Suprapubic skin (tissue), 4 donors: ENCODE results near the gene WDR3. TPM values are rescaled to one million over a fixed set of nuclear protein-coding genes. Genes with fewer than 3 reads are reported as not detected.
"Not testable (repeated sequence)": the region's sequence is repeated elsewhere in the genome, so short reads cannot be mapped to it uniquely, and the experiment has no call there.

Experiments used
- DNase-seq, 2 donors: peaks; one replicate each; pipeline ENCODE4 v3.0.0-alpha.2; 2019; ENCODE audit warnings: low spot score in 2 of 2
- H3K27ac ChIP-seq: fragments of 200-600 bp; sonication (generic); one replicate; pipeline ENCODE4 v1.5.1; 2019
- H3K27me3 ChIP-seq: fragments of 200-600 bp; sonication (generic); one replicate; pipeline ENCODE4 v1.5.1; 2019
- H3K36me3 ChIP-seq: fragments of 200-600 bp; sonication (generic); one replicate; pipeline ENCODE4 v1.5.1; 2019
- H3K4me1 ChIP-seq: fragments of 200-600 bp; sonication (generic); one replicate; pipeline ENCODE4 v1.5.1; 2019
- H3K4me3 ChIP-seq: fragments of 200-600 bp; sonication (generic); one replicate; pipeline ENCODE4 v1.5.1; 2019; ENCODE audit warnings: mild to moderate bottlenecking
- H3K9me3 ChIP-seq: fragments of 200-600 bp; sonication (generic); one replicate; pipeline ENCODE4 v1.5.1; 2019
- CTCF ChIP-seq, 2 donors: fragments of 200-600 bp in 1 of 2; fragments of 450-650 bp in 1 of 2; sonication (generic) in 1 of 2; IDR thresholded peaks; one replicate each; pipeline ENCODE4 v1.5.1; 2016 to 2019; ENCODE audit warnings: antibody characterized with exemption in 2 of 2, mild to moderate bottlenecking in 1 of 2, moderate library complexity in 1 of 2
- EP300 ChIP-seq: sonication (generic); formaldehyde crosslinking; IDR thresholded peaks from one replicate; pipeline ENCODE4 v1.6.1; 2017; ENCODE audit warnings: antibody characterized with exemption
- POLR2A ChIP-seq, 2 donors: fragments of 450-650 bp; IDR thresholded peaks; one replicate each; pipeline ENCODE4 v1.6.1; 2017; ENCODE audit warnings: antibody characterized with exemption in 2 of 2, mild to moderate bottlenecking in 2 of 2, moderate library complexity in 2 of 2
- POLR2AphosphoS5 ChIP-seq, 3 donors: sonication (generic); formaldehyde crosslinking; IDR thresholded peaks; one replicate each; pipeline ENCODE4 v1.6.1; 2017; ENCODE audit warnings: antibody characterized with exemption in 3 of 3
- WGBS: methylation state at CpG from one replicate; pipeline ENCODE4 v1.1.5; 2018; 5-methylcytosine and 5-hydroxymethylcytosine counted together
- total RNA-seq, 4 donors: library from RNA; depleted of rRNA; stranded (reverse); fragments of >200 nt; gene quantifications; one replicate each; pipeline ENCODE4 v1.1.0, GENCODE V29; 2016

Gene WDR3
- total RNA-seq, 4 donors from 2014 or later = 13.1 to 24.5 (median 16.1) TPM

- no peak for DNase-seq
- H3K36me3 ChIP-seq = peaks cover 62% of the 10 kb centered on the region
- TF ChIP-seq POLR2A (IDR thresholded peaks at IDR 0.05) (no peak), POLR2AphosphoS5 (IDR thresholded peaks at IDR 0.05) (no peak), EP300 (no peak), CTCF (IDR thresholded peaks at IDR 0.05) (no peak)
- H3K9me3 ChIP-seq = no peaks in the 10 kb centered on the region
- 87% methylated on average over 3 of the region's 3 CpGs for WGBS
- no peaks in the 10 kb centered on the region for H3K27me3 ChIP-seq
- no peaks in the 10 kb centered on the region for H3K4me1 ChIP-seq
- no peak overlapping the region for H3K4me3 ChIP-seq
- H3K27ac ChIP-seq = no peak overlapping the region
These were observed 25.1 kb upstream of the WDR3 start for GRCh38 chr1:117904485-117904884.

GRCh38 chr1:117905019-117905418 is 24.5 kb upstream of the WDR3 start:
- Histone ChIP-seq H3K27ac (no peak overlapping the region), H3K27me3 (no peaks in the 10 kb centered on the region), H3K9me3 (no peaks in the 10 kb centered on the region), H3K36me3 (peaks cover 68% of the 10 kb centered on the region), H3K4me1 (no peaks in the 10 kb centered on the region), H3K4me3 (no peak overlapping the region)
- TF ChIP-seq POLR2A (IDR thresholded peaks at IDR 0.05) (no peak), EP300 (no peak), CTCF (IDR thresholded peaks at IDR 0.05) (no peak), POLR2AphosphoS5 (IDR thresholded peaks at IDR 0.05) (no peak)
- no peak for DNase-seq
- WGBS = 93% methylated on average over 2 of the region's 2 CpGs

- no peak for TF ChIP-seq POLR2A (IDR thresholded peaks at IDR 0.05)
- TF ChIP-seq CTCF (IDR thresholded peaks at IDR 0.05) = no peak
- no peak for TF ChIP-seq POLR2AphosphoS5 (IDR thresholded peaks at IDR 0.05)
- no peak for TF ChIP-seq EP300
- DNase-seq = no peak
- no peak overlapping the region for H3K4me3 ChIP-seq
- H3K9me3 ChIP-seq = no peaks in the 10 kb centered on the region
- H3K27me3 ChIP-seq = no peaks in the 10 kb centered on the region
- H3K27ac ChIP-seq = no peak overlapping the region
- H3K4me1 ChIP-seq = no peaks in the 10 kb centered on the region
- H3K36me3 ChIP-seq = peaks cover 76% of the 10 kb centered on the region
These were observed 18.5 kb upstream of the WDR3 start for GRCh38 chr1:117911051-117911450.

GRCh38 chr1:117919376-117919775 is 10.2 kb upstream of the WDR3 start:
- Histone ChIP-seq H3K4me3 (no peak overlapping the region), H3K9me3 (no peaks in the 10 kb centered on the region), H3K36me3 (peaks cover 47% of the 10 kb centered on the region), H3K4me1 (no peaks in the 10 kb centered on the region), H3K27ac (no peak overlapping the region), H3K27me3 (no peaks in the 10 kb centered on the region)
- no peak for TF ChIP-seq POLR2A (IDR thresholded peaks at IDR 0.05)
- TF ChIP-seq CTCF (IDR thresholded peaks at IDR 0.05) = no peak
- no peak for TF ChIP-seq EP300
- no peak for TF ChIP-seq POLR2AphosphoS5 (IDR thresholded peaks at IDR 0.05)
- no peak for DNase-seq

GRCh38 chr1:117921991-117922390 is 7.5 kb upstream of the WDR3 start:
- Histone ChIP-seq H3K4me1 (no peaks in the 10 kb centered on the region), H3K9me3 (no peaks in the 10 kb centered on the region), H3K27me3 (no peaks in the 10 kb centered on the region), H3K36me3 (peaks cover 25% of the 10 kb centered on the region), H3K4me3 (no peak overlapping the region), H3K27ac (no peak overlapping the region)
- DNase-seq = no peak
- 97% methylated on average over 2 of the region's 2 CpGs for WGBS
- no peak for TF ChIP-seq EP300
- TF ChIP-seq POLR2A (IDR thresholded peaks at IDR 0.05) = no peak
- TF ChIP-seq POLR2AphosphoS5 (IDR thresholded peaks at IDR 0.05) = no peak
- no peak for TF ChIP-seq CTCF (IDR thresholded peaks at IDR 0.05)

GRCh38 chr1:117922717-117923116 is 6.8 kb upstream of the WDR3 start:
- peaks cover 18% of the 10 kb centered on the region for H3K36me3 ChIP-seq
- not testable (repeated sequence) for H3K9me3 ChIP-seq, H3K27me3 ChIP-seq, DNase-seq, H3K4me3 ChIP-seq, H3K4me1 ChIP-seq, H3K27ac ChIP-seq
- WGBS = 71% methylated on average over 7 of the region's 7 CpGs
